Measurements from ENCODE around the gene GIPC3.

GRCh38 chr19:3607303-3608078 lies 22.2 kb downstream of the GIPC3 start:
- no peak for TF ChIP-seq CTCF (IDR thresholded peaks at IDR 0.05)
- no peak for TF ChIP-seq POLR2A (IDR thresholded peaks at IDR 0.05)

Data from body of pancreas (tissue), 4 donors.